Kidney (tissue), 14 donors: ENCODE data around the gene TRIM52. TPM values are rescaled to one million over a fixed set of nuclear protein-coding genes. Genes with fewer than 3 reads are reported as not detected.

Experiments
- DNase-seq, 5 donors: peaks; one replicate each; pipeline ENCODE4 v3.0.0-alpha.2; 2013 to 2020
- FAIRE-seq: peaks from 2 replicates; lab custom pipeline; 2012; peaks lifted over from hg19 to GRCh38; lab: Jason Lieb, UNC
- H3K27ac ChIP-seq, 2 donors: one replicate each; pipeline ENCODE4 v1.7.0; 2013; ENCODE audit warnings: low read depth in 2 of 2, low read length in 2 of 2, inconsistent platforms in 1 of 2
- H3K27me3 ChIP-seq: one replicate; pipeline ENCODE4 v1.7.1; 2013; ENCODE audit warnings: low read length, inconsistent platforms; ENCODE audit not compliant: control insufficient read depth, insufficient read depth
- H3K36me3 ChIP-seq, 3 donors: one replicate each; pipeline versions ENCODE4 v1.7.0 to v1.7.1; 2013; ENCODE audit warnings: low read length in 3 of 3, control low read depth in 1 of 3, inconsistent platforms in 1 of 3; ENCODE audit not compliant: insufficient read depth in 3 of 3, control insufficient read depth in 2 of 3
- H3K4me1 ChIP-seq, 3 donors: one replicate each; pipeline versions ENCODE4 v1.7.0 to v1.7.1; 2013; ENCODE audit warnings: low read length in 3 of 3, inconsistent platforms in 1 of 3, low read depth in 1 of 3; ENCODE audit not compliant: control insufficient read depth in 2 of 3, insufficient read depth in 2 of 3
- H3K4me3 ChIP-seq, 3 donors: one replicate each; pipeline versions ENCODE4 v1.7.0 to v1.8.1; 2013; ENCODE audit warnings: low read length in 3 of 3, control low read depth in 1 of 3, inconsistent platforms in 1 of 3
- H3K9ac ChIP-seq, 3 donors: one replicate each; pipeline versions ENCODE4 v1.7.0 to v1.7.1; 2013; ENCODE audit warnings: low read length in 3 of 3, control low read depth in 1 of 3, inconsistent platforms in 1 of 3
- H3K9me3 ChIP-seq, 3 donors: one replicate each; pipeline versions ENCODE4 v1.7.0 to v1.7.1; 2013; ENCODE audit warnings: low read length in 3 of 3, control low read depth in 1 of 3, inconsistent platforms in 1 of 3; ENCODE audit not compliant: control insufficient read depth in 2 of 3, insufficient read depth in 1 of 3
- intact Hi-C: fragments of 100-400 bp; cut with DNase I; formaldehyde crosslinking; loops from one replicate; pipeline ENCODE4 v1.11.1; 2022
- polyA plus RNA-seq: library from polyadenylated mRNA; stranded (reverse); fragments of 350-450 nt; fragmentation: Illumina TruSeq; extraction: RNeasy Lipid Tissue Mini Kit (QIAGEN cat#74804); gene quantifications from one replicate; pipeline ENCODE4 v1.2.3, GENCODE V29; 2014; ENCODE audit warnings: low read depth, low replicate concordance; ENCODE audit not compliant: insufficient read depth
- total RNA-seq: library from RNA; stranded (reverse); fragmentation: NEBNext Ultra II Directional; extraction: Animal tissue kit (Norgen Biotek cat#: 25700); gene quantifications from one replicate; pipeline ENCODE4 v1.2.1, GENCODE V29; 2021
- TF ChIP-seq, protein P1 (sequence below): IDR thresholded peaks from 3 replicates; pipeline ENCODE4 v1.5.1; 2012; ENCODE audit warnings: mild to moderate bottlenecking, moderate library complexity, borderline replicate concordance; ENCODE audit not compliant: insufficient read depth; ENCODE audit errors: extremely low read depth
- donor health status: control.
- donor health status: control.
- donor health status: control.
- donor health status: control.
- donor health status: control.
- donor health status: DM: yes; HTN: yes; CAD: no.
- donor health status: Normal renal cell carcinoma (clear cell type).

Gene TRIM52
- total and polyA plus RNA-seq, 2 donors from 2014 or later: 9.7 to 18.4 TPM

DNA sequence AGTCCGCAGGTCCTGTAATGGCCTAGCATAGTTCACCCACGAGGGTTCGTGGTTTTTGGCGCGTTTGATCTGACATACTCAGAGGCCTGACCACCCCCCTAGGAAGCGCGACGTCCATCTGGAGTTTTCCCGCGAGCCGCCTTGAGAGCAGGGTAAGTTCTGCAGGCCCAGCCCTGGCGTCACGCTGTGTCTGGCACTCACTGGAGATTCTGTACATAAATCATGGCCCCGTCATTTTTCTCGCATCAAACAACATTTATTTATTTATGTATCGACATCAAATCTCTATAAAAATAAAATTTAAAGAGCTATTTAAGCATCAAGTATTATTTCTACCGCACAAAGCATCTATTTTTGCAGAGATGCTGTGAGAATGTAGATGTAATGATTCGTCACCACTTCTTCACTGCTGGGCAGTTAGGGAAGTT, 38.3 kb downstream of the TRIM52 start:
- Histone ChIP-seq H3K36me3 (no peaks in the 10 kb centered on the region), H3K9ac (peak overlapping the region; percentile 75 to 88 (median 84)), H3K9me3 (no peaks in the 10 kb centered on the region), H3K4me1 (peaks cover 0 to 10% (median 9%) of the 10 kb centered on the region in 3 donors), H3K27me3 (no peaks in the 10 kb centered on the region), H3K4me3 (peak overlapping the region; percentile 71 to 96 (median 93)), H3K27ac (peak overlapping the region; percentile 96)
- DNase-seq (peak in 1 of 5 donors; percentile 86), FAIRE-seq (no peak)
- intact Hi-C loops: no loop called here
- TF ChIP-seq, protein P1, sequence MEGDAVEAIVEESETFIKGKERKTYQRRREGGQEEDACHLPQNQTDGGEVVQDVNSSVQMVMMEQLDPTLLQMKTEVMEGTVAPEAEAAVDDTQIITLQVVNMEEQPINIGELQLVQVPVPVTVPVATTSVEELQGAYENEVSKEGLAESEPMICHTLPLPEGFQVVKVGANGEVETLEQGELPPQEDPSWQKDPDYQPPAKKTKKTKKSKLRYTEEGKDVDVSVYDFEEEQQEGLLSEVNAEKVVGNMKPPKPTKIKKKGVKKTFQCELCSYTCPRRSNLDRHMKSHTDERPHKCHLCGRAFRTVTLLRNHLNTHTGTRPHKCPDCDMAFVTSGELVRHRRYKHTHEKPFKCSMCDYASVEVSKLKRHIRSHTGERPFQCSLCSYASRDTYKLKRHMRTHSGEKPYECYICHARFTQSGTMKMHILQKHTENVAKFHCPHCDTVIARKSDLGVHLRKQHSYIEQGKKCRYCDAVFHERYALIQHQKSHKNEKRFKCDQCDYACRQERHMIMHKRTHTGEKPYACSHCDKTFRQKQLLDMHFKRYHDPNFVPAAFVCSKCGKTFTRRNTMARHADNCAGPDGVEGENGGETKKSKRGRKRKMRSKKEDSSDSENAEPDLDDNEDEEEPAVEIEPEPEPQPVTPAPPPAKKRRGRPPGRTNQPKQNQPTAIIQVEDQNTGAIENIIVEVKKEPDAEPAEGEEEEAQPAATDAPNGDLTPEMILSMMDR: no peak

DNA sequence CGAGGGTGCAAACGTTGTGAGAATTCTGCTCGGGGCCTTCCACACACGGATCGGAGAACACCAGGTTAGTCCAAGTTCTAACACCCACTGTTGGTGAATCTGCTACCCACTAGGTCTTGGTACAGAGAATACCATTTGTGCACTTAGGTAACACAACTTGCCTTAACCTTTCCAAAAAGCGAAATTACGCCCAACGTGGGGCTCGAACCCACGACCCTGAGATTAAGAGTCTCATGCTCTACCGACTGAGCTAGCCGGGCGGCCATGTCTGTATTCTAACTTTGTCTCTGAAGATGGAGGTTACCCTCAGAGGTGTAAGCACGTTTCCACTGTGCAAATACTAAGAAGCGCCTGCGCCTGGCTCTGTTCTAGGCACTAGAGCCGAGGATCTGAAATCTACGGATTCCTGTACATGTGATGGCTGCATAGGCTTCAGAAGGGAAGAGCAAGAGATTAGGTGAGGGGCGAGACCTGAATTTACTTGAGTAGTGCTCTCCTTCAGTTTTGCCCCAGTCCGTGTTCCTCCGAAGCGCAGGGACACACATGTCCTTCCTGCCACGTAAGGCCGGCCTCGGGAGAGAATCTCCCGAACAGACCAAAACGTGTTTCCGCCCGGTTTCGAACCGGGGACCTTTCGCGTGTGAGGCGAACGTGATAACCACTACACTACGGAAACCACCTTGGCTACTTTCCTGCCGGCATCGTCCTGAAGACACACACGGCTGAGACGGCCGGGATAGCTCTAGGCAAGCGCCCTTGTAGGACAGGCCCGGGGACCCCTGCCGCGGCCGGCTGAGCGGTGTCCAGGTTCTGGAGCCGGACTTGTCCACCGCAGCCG, 38.9 kb downstream of the TRIM52 start:
- Histone ChIP-seq H3K36me3 (no peaks in the 10 kb centered on the region), H3K4me3 (peak overlapping the region; percentile 71 to 96 (median 93)), H3K9ac (peak overlapping the region; percentile 75 to 88 (median 84)), H3K27me3 (no peaks in the 10 kb centered on the region), H3K27ac (peak overlapping the region; percentile 96), H3K9me3 (no peaks in the 10 kb centered on the region), H3K4me1 (peaks cover 0 to 13% (median 9%) of the 10 kb centered on the region in 3 donors)
- peak; percentile 96 to 98 (median 96) for DNase-seq
- intact Hi-C loops: no loop called here
- no peak for FAIRE-seq
- TF ChIP-seq, protein P1: no peak

DNA sequence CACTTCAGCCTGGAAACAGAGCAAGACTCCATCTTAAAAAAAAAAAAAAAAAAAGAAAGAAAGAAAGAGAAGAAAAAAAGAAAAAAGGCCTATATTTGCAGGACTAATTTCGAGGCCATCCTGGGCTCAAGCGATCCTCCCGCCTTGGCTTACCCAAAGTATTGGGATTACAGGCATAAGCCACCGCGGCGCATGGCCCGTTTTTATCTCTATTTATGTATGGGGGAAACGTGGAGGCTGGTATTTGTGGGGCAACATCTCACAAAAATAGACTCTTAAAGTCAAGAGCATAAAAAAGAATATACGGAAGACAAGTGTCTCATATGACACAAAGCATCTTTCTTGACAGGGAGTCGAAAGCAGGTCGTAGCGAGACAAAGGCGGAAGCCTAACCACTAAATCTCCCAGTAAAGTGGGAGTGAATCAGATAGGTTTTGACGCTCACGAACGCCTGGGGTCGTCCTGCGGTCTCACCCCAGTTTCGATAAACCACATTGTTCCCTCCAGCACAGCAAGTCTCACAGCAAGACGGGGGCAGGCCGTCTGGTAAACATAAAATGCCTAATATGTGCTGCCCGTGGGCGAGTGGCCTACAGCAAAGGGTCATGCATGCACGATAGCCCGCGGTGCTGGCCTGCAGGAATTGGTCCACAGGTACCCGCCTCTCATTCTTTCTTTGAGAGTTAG, 39.7 kb downstream of the TRIM52 start:
- TF ChIP-seq, protein P1: no peak

More for the DNA sequence above, 39.7 kb downstream of the TRIM52 start:
- DNase-seq (peak in 1 of 5 donors; percentile 63), FAIRE-seq (no peak)
- peak overlapping the region in 1 of 3 donors; percentile 25 for H3K9ac ChIP-seq
- H3K27me3 ChIP-seq: peaks cover 1% of the 10 kb centered on the region
- no peak overlapping the region for H3K27ac ChIP-seq
- intact Hi-C loops: no loop called here
- H3K36me3 ChIP-seq: no peaks in the 10 kb centered on the region
- H3K4me1 ChIP-seq: peaks cover 0 to 16% (median 13%) of the 10 kb centered on the region in 3 donors
- H3K9me3 ChIP-seq: no peaks in the 10 kb centered on the region
- peak overlapping the region in 2 of 3 donors; percentile 93 to 96 for H3K4me3 ChIP-seq
